OCI-LY1 (cell line): ENCODE results near the gene FAH.

Experiments used
- H2AFZ ChIP-seq: fragments of 200-600 bp; sonication (generic), shearing (Covaris generic); 2 replicates; pipeline ENCODE4 v1.6.0; 2014; ENCODE audit warnings: antibody characterized with exemption, mild to moderate bottlenecking, low read length
- H3F3A ChIP-seq: fragments of 200-600 bp; sonication (generic), shearing (Covaris generic); 2 replicates; pipeline ENCODE4 v1.6.0; 2014; ENCODE audit warnings: mild to moderate bottlenecking, antibody characterized with exemption, low read length, moderate library complexity; ENCODE audit not compliant: insufficient read depth
- H3K27ac ChIP-seq: fragments of 200-600 bp; sonication (generic); 2 replicates; pipeline ENCODE4 v1.5.1; 2014; ENCODE audit warnings: low read length, mixed run types, mild to moderate bottlenecking, low read depth; ENCODE audit not compliant: poor library complexity, severe bottlenecking
- H3K27me3 ChIP-seq: fragments of 200-600 bp; sonication (generic); 2 replicates; pipeline ENCODE4 v1.6.0; 2014; ENCODE audit warnings: antibody characterized with exemption, mild to moderate bottlenecking, low read length, moderate library complexity; ENCODE audit not compliant: insufficient read depth
- H3K36me3 ChIP-seq: fragments of 200-600 bp; sonication (generic); 2 replicates; pipeline ENCODE4 v1.6.1; 2014; ENCODE audit warnings: mild to moderate bottlenecking, antibody characterized with exemption, low read length, moderate library complexity, mixed read lengths; ENCODE audit not compliant: insufficient read depth
- H3K4me1 ChIP-seq: fragments of 200-600 bp; sonication (generic); 2 replicates; pipeline ENCODE4 v1.5.1; 2014; ENCODE audit warnings: mild to moderate bottlenecking, low read length, moderate library complexity; ENCODE audit not compliant: insufficient read depth, severe bottlenecking
- H3K4me2 ChIP-seq: fragments of 200-600 bp; sonication (generic), shearing (Covaris generic); 2 replicates; pipeline ENCODE4 v1.6.1; 2014; ENCODE audit warnings: low read length
- H3K4me3 ChIP-seq: fragments of 200-600 bp; sonication (generic); 2 replicates; pipeline ENCODE4 v1.5.1; 2014; ENCODE audit warnings: low read length, low read depth, mild to moderate bottlenecking, mixed read lengths; ENCODE audit not compliant: poor library complexity, severe bottlenecking
- H3K79me2 ChIP-seq: fragments of 200-600 bp; shearing (Covaris generic); 2 replicates; pipeline ENCODE4 v1.6.1; 2016; ENCODE audit warnings: mixed run types, low read length, mixed read lengths; ENCODE audit not compliant: insufficient read depth
- H3K9ac ChIP-seq: fragments of 200-600 bp; sonication (generic), shearing (Covaris generic); 2 replicates; pipeline ENCODE4 v1.6.1; 2014; ENCODE audit warnings: mild to moderate bottlenecking, low read length, mixed read lengths
- H3K9me2 ChIP-seq: fragments of 200-600 bp; sonication (generic), shearing (Covaris generic); 2 replicates; pipeline ENCODE4 v1.6.1; 2014; ENCODE audit warnings: low read depth, mild to moderate bottlenecking, low read length, mixed read lengths
- H3K9me3 ChIP-seq: fragments of 200-600 bp; shearing (Covaris generic); 2 replicates; pipeline ENCODE4 v1.6.1; 2014; ENCODE audit warnings: low read length, mixed read lengths
- H4K20me1 ChIP-seq: fragments of 200-600 bp; sonication (generic), shearing (Covaris generic); 2 replicates; pipeline ENCODE4 v1.6.0; 2016; ENCODE audit warnings: mild to moderate bottlenecking, low read length; ENCODE audit not compliant: insufficient read depth
- CTCF ChIP-seq: fragments of 200-600 bp; sonication (generic), shearing (Covaris generic); IDR thresholded peaks from 2 replicates; pipeline ENCODE4 v1.5.1; 2017; ENCODE audit warnings: mild to moderate bottlenecking, antibody characterized with exemption, low read length, moderate library complexity, mixed read lengths
- EZH2 ChIP-seq: fragments of 200-600 bp; sonication (generic), shearing (Covaris generic); IDR thresholded peaks from 2 replicates; pipeline ENCODE4 v1.8.0; 2017; ENCODE audit warnings: borderline replicate concordance, mixed run types, mild to moderate bottlenecking, antibody characterized with exemption, low read length, moderate library complexity, mixed read lengths

The FAH gene

GRCh38 chr15:80179935-80180334 lies 27.1 kb downstream of the FAH start:
- H3K4me1 ChIP-seq, result no peaks in the 10 kb centered on the region
- no peak overlapping the region for H3K4me2 ChIP-seq
- H3K9me2 ChIP-seq, result no peaks in the 10 kb centered on the region
- H3K9me3 ChIP-seq, result no peaks in the 10 kb centered on the region
- H3K4me3 ChIP-seq, result no peak overlapping the region
- no peak for TF ChIP-seq CTCF
- TF ChIP-seq EZH2, result no peak
- no peaks in the 10 kb centered on the region for H3F3A ChIP-seq
- no peak overlapping the region for H3K27ac ChIP-seq
- H3K9ac ChIP-seq, result no peak overlapping the region
- no peak overlapping the region for H2AFZ ChIP-seq
- H4K20me1 ChIP-seq, result no peaks in the 10 kb centered on the region
- no peaks in the 10 kb centered on the region for H3K36me3 ChIP-seq
- no peaks in the 10 kb centered on the region for H3K27me3 ChIP-seq
- H3K79me2 ChIP-seq, result no peaks in the 10 kb centered on the region

- Histone ChIP-seq H3K4me3 (no peak overlapping the region), H3K9me3 (no peaks in the 10 kb centered on the region), H3K9me2 (no peaks in the 10 kb centered on the region), H3K27me3 (no peaks in the 10 kb centered on the region), H3K4me2 (no peak overlapping the region), H3K9ac (no peak overlapping the region), H4K20me1 (no peaks in the 10 kb centered on the region), H3F3A (no peaks in the 10 kb centered on the region), H3K36me3 (no peaks in the 10 kb centered on the region), H3K27ac (no peak overlapping the region), H3K79me2 (no peaks in the 10 kb centered on the region), H3K4me1 (no peaks in the 10 kb centered on the region), H2AFZ (no peak overlapping the region)
- TF ChIP-seq CTCF (no peak), EZH2 (no peak)
Observed at GRCh38 chr15:80180468-80180867, 27.7 kb downstream of the FAH start.

- H3K27me3 ChIP-seq, result no peaks in the 10 kb centered on the region
- H3K4me2 ChIP-seq, result no peak overlapping the region
Observed at GRCh38 chr15:80180986-80181385, 28.2 kb downstream of the FAH start.

More at GRCh38 chr15:80180986-80181385, 28.2 kb downstream of the FAH start:
- TF ChIP-seq CTCF (no peak), EZH2 (no peak)
- Histone ChIP-seq H2AFZ (no peak overlapping the region), H3K9me3 (no peaks in the 10 kb centered on the region), H3K36me3 (peaks cover 3% of the 10 kb centered on the region; the same call in 1 of the 2 replicates), H3K9ac (no peak overlapping the region), H3K9me2 (no peaks in the 10 kb centered on the region), H3K4me1 (no peaks in the 10 kb centered on the region), H3K27ac (no peak overlapping the region), H3K4me3 (no peak overlapping the region), H3K79me2 (no peaks in the 10 kb centered on the region), H3F3A (no peaks in the 10 kb centered on the region), H4K20me1 (no peaks in the 10 kb centered on the region)
